Liver (tissue), 3 donors: ENCODE data around the gene CDH23.

Source experiments
- ATF3 ChIP-seq: IDR thresholded peaks from 2 replicates; pipeline ENCODE4 v1.6.1; 2016; ENCODE audit warnings: antibody characterized with exemption
- CTCF ChIP-seq: fragments of 150-350 bp; IDR thresholded peaks from 2 replicates; pipeline ENCODE4 v1.5.1; 2017; ENCODE audit warnings: improper control_type of control experiment, low read depth, low read length; ENCODE audit not compliant: missing input control
- GABPA ChIP-seq, 2 donors: IDR thresholded peaks in 1 of 2; conservative IDR thresholded peaks in 1 of 2; 2 replicates each; pipeline ENCODE4 v1.6.1; 2016; ENCODE audit warnings: antibody characterized with exemption in 2 of 2, mild to moderate bottlenecking in 1 of 2, moderate library complexity in 1 of 2
- HNF4A ChIP-seq, 2 donors: conservative IDR thresholded peaks; 2 replicates each; pipeline ENCODE4 v1.6.1; 2016; ENCODE audit warnings: antibody characterized with exemption in 2 of 2, mild to moderate bottlenecking in 2 of 2
- JUND ChIP-seq, 2 donors: IDR thresholded peaks; 2 replicates each; pipeline ENCODE4 v1.6.1; 2016; ENCODE audit warnings: antibody characterized with exemption in 2 of 2
- NR2F2 ChIP-seq: IDR thresholded peaks from 2 replicates; pipeline ENCODE4 v1.6.1; 2016; ENCODE audit warnings: antibody characterized with exemption
- RAD21 ChIP-seq, 2 donors: IDR thresholded peaks; 2 replicates each; pipeline ENCODE4 v1.6.1; 2016; ENCODE audit warnings: antibody characterized with exemption in 2 of 2, mild to moderate bottlenecking in 2 of 2
- REST ChIP-seq: IDR thresholded peaks from 2 replicates; pipeline ENCODE4 v1.6.1; 2016; ENCODE audit warnings: antibody characterized with exemption, mild to moderate bottlenecking
- TAF1 ChIP-seq: conservative IDR thresholded peaks from 2 replicates; pipeline ENCODE4 v1.6.1; 2016; ENCODE audit warnings: antibody characterized with exemption, mild to moderate bottlenecking
- donor health status: healthy.
- donor health status: healthy.

GRCh38 chr10:71811351-71811750 lies 414.6 kb downstream of the CDH23 start:
- TF ChIP-seq CTCF (no peak), RAD21 (IDR thresholded peaks at IDR 0.05) (no peak), ATF3 (no peak), REST (no peak), GABPA (IDR thresholded peaks at IDR 0.05 in 1 of 2, conservative IDR thresholded peaks at IDR 0.05 in 1 of 2) (no peak), HNF4A (conservative IDR thresholded peaks at IDR 0.05) (no peak), TAF1 (no peak), NR2F2 (no peak), JUND (IDR thresholded peaks at IDR 0.05) (no peak)
